PC-9 (cell line): ENCODE measurements around the gene TIMM17B.

ENCODE experiments used
- EZH2 ChIP-seq: fragments of 200-600 bp; sonication (generic); IDR thresholded peaks from 2 replicates; pipeline ENCODE4 v1.8.0; 2017; ENCODE audit warnings: antibody characterized with exemption, low read depth
- TF ChIP-seq, protein P1 (sequence below): fragments of 200-600 bp; sonication (generic); conservative IDR thresholded peaks from 2 replicates; pipeline ENCODE4 v1.6.1; 2017; ENCODE audit warnings: mixed run types, antibody characterized with exemption, mild to moderate bottlenecking, moderate library complexity

DNA sequence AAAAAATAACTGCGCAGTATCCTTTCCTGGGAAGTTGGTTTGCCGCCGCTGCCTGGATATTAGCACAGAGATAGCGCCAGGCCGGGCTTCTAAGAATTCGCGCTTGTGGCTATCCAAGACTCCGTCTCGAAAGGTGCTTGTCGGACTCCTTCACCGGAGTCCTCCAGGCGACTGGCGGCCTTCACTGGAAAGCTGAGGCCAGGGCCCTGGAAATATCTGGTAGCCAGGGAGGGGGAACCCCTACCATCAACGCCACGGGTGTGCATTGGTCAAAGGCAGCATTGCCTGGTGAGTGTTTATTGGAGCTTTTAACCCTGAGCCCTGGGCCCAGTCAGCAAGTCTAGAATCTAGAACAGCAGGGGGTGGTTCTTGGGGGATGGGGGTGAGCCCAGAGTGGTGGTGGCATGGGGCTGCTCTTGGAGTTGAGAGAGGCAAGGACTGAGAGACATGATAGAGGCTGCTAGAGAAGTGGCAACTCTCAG, 21.8 kb upstream of the TIMM17B start:
- TF ChIP-seq, protein P1, sequence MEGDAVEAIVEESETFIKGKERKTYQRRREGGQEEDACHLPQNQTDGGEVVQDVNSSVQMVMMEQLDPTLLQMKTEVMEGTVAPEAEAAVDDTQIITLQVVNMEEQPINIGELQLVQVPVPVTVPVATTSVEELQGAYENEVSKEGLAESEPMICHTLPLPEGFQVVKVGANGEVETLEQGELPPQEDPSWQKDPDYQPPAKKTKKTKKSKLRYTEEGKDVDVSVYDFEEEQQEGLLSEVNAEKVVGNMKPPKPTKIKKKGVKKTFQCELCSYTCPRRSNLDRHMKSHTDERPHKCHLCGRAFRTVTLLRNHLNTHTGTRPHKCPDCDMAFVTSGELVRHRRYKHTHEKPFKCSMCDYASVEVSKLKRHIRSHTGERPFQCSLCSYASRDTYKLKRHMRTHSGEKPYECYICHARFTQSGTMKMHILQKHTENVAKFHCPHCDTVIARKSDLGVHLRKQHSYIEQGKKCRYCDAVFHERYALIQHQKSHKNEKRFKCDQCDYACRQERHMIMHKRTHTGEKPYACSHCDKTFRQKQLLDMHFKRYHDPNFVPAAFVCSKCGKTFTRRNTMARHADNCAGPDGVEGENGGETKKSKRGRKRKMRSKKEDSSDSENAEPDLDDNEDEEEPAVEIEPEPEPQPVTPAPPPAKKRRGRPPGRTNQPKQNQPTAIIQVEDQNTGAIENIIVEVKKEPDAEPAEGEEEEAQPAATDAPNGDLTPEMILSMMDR = no peak
- TF ChIP-seq EZH2 = no peak
